ENCODE results near the gene HRK. TPM values are rescaled to one million over a fixed set of nuclear protein-coding genes. Genes with fewer than 3 reads are reported as not detected.

Gene HRK
- 0.29 TPM in 1 of 2 replicates, not detected in the other for total RNA-seq (2014; rRNA removed; shearing (Covaris generic))

DNA sequence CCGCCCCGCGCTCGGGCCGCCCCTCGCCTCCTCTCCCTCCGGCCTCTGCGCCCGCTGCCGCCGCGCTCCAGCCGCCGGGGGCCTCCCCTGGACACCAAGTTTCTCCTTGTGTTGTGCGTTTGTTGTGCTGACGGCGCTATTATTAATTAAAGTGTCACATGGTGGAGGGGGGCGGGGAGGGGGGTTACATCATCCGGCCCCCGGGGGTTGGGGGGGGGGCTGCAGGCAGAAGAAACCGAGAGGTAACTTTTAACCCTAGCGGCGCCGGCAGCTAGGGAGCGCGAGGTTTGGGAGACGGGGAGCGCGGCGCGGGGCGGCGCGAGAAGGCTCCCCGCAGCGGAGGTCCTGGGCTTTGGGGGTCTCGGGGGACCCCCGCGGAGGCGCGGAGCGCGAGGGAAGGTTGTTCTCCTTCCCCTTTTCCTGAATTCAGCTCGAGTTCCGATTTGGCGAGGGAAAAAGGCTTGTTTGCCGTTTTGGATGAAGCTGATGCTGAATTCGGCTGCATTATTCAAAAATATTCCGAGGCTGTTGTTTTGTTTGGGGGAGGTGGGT, at the start of gene HRK:
Gene HRK, minus strand, starts transcription at position 117 of the 552 bp plus-strand sequence. CDS start 134 bp downstream, outside the sequence.
- DNase-seq (ENCODE audit: low read depth): no peak

DNA sequence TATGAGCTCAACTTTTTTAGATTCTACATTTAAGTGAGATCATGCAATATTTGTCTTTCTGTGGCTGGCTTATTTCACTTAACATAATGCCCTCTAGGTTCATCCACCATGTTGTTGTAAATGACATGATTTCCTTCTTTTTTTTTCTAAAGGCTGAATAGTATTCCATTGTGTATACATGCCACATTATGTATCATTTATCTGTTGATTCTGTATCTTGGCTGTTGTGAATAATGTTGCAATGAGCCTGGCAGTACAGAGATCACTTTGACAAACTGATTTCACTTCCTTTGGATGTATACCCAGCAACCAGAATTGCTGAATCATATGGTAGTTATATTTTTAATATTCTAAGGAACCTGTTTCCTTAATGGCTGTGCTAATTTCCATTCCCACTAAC, 48.6 kb upstream of the HRK start:
- DNase-seq (ENCODE audit: low read depth): no peak

DNA sequence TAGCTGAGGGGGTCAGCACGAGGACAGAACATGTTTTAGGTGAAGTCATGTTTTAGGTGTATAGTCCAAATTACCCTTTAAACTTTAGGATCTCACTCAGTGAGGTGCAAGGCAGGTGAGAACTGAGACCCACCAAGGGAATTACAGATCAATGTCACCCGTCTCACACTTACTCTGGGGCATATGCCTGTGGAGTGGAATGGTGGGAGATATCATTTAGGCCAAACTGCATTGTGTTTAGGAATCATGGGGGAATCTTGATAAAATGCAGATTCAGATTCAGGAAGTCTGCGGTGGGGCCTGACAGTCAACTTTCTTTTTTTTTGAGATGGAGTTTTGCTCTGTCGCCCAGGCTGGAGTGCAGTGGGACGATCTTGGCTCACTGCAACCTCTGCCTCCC, 47.3 kb upstream of the HRK start:
- no peak for DNase-seq (ENCODE audit: low read depth)

DNA sequence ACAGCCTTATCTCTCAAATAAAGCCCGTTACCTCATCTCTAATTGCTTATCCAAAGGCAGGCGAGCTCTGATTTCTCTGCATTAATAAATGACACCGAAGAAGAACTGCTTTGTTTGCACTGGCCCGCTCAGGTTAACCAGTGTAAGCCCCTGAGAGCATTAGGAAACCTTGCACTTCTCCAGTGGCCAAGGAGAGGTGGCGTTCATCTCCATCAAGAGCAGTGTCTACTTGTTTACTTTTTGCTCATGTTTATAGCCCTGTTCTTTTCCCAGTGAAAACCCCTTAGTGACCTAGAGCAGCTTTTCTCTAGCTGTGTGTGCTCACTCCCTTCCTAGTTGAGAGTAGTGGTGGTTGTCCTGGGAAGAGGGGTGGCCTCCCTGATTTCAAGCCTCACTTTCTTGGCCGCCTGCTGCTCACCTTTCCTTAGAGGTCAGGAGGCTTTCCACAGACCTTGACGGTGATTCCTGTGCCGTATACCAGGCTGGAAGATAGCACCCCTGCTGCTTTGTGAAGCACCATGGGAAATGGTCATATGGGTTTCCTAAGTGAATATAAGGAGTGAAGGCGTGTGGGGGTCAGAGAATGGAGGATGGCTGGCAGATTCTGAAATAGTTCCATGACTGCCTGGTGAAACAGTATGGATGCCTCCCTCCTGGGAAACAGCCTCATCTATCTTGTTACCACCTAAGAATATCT, 46.2 kb upstream of the HRK start:
- no peak for DNase-seq (ENCODE audit: low read depth)

DNA sequence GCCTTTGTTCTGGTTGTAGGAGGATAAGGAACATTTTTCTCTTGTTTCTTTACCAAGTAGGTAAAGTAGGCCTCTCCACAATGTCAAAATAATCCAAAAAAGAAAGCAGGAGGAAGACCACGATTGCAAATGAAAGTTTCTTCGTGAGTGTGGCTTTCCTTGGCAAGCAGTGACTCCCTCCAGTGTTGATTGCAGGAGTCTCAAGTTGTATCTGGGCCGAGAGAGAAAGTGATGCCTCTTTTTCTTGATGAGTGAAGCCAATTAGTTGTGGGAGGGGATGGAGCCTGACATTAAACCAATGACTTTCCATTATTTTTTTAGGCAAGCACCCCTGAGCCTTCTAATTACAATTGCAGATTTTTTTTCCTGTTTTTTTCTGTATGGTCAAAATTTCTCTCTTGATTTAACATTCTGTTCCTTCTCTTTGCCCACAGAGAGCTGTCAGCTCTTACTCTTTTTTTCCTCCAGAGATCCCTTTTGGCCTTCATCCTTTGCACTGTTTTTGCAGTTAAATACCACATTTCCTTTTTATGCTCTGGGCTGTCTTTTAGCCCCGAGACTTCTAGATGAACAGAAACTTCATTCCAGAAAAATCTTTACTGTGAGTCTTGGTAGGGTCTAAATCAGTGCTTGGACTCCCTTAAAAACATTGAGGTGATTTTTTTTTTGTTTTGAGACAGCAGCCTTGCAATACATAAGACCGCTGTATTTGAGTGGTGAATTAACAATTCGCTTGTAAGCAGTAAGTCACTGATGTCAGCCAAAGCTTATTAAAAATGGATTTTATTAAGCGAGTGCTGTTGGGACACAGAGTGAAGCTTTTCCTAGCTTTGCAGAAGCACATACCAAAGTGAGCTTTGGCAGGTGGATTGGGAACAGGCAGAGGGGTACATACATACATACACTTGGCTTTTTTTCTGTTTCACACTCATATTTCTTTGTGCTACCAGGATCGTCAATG, 45.3 kb upstream of the HRK start:
- DNase-seq (ENCODE audit: low read depth): no peak

DNA sequence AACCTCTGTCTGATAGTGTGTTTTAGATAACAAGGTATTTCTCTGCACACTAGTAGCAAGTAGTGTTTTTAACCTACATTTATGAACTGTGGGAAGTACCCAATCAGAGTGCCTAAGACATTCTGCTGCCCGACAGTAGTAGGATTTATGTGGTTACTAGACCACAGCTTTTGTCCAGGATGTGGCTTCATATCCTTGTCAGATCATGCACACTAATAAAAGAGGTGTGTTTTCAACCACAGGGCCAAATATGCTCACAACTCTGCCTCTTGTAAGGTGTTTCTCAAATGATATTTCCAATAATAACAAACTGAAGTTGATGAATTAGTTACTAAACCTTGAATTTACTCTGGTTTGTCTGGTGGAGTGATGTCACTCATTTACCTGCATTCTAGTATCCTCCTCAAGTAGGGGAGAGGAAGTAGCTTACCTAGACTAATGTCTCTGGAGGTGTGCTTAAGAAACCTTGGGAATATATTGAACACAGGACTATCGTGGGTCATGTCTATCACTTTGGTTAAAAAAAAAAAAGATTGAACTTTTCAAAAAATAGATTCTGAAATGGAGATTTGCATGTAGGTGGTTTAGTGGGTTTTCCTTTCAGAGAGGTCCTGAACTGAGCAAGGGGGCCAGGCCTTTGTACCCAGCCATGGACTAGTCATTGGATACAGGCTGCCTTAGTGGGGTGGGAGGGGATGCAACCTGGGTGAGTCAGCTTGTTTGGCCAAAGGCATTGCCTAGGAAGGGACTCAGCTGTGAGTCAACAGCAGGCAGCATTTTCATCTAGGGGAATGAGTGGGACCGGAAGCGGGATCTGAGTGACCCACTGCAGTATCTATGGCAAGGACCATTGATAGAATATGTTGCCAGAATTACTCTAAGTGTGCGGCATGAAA, 43.6 kb upstream of the HRK start:
- DNase-seq (ENCODE audit: low read depth): peak; percentile 91

DNA sequence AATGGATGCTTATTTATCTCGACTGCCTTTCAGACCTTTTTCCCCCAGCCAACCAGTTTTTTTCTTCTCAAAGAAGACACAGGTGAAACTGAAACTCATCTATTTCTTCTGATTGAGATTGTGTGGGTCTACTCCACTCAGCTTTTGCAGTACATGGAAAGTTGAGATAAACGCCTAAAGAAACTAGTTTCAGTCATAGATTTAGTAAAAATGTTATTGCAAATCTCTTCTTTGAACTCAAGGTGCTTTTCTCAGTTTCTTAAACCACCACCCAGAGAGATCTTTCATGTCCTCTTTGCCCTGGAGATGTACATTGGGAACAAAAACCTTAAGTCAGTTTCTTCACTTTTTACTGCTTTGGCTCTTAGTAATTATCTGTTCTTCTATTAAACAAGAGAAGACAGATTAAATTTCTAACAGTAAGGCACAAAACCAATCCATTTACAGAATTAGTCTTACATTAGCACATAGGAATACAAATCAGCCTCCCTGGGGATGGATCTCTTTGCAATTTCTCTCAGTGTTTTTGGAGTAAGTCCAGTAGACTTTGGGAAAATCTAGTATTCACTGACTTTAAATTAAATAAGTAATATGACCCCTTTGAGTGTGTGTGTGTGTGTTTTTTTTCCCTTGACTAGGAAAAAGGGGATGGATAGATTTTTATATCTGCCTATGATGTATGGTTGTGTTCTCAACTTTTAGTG, 41.1 kb upstream of the HRK start:
- DNase-seq (ENCODE audit: low read depth): no peak

DNA sequence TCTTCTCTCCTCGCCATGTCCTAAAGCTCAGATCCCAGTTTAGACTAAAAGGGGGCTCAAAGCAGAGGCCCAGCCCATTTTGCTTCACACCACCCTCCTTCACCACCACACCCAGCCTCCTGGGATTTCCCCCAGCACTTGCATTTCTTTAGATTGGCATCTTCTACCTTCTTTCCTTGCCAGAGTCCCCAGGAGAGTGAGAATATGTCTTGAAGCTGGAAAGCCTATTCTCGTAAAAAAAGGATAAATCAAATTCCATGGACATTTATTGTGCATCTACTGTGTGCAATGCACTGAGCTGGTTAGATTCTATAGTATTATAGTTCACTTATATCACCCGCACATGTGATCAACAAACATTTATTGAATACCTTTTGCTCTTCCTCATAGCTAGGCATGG, 39.7 kb upstream of the HRK start:
- DNase-seq (ENCODE audit: low read depth): no peak

DNA sequence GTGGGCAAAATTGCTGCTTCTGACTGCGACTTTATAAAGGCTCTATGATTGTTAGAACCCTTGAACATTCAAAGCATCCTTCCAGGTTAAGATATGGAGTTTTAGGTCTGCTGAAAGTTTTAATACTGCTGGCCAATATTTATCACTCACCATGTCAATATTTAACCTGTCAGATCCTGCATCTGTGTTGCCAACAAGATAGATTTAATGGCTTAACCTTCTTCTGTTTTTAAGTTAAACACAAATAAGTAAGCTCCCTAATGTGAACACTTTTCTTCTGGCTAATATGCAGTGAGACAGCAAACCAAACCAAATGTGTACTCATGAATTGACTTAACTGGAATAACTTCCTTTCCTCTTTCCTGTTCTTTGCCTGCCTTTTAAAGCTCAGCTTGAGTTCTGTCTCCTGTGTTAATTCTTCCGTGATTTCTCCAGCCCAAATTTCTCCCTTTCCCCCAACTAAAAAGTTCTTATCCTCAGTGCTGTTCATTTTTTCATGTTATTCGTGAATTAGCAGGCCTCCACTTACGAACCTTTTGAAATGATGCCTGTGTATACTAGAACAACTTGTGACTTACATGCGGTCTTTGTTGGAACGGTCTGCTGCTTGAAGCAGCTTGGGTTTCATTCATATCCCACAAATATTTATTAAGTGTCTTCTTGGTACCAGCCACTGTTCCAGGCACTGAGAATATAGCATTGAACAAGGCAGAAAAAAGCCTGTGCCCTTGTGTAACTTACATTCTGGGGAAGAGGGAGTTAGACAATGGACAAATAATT, 38.7 kb upstream of the HRK start:
- DNase-seq (ENCODE audit: low read depth): no peak

DNA sequence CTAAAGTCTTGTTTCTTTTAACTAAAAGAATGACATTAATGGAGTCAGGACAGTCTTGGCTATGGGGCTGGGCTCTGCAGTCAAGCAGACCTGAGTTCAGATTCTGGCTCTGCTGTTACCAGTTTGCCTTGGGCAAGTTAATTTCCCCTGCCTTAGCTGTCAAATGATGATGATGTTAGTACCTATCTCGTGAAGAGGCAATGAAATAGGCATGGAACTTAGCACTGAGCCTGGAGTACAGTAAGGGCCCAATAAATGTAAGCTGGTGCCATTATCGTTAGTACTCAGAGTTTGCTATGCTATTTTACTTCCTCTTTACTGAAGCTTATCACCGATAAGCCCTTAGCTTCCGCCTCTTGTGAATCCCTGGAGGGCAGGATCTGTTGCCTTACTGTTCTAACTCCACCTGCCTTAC, 38.0 kb upstream of the HRK start:
- no peak for DNase-seq (ENCODE audit: low read depth)

DNA sequence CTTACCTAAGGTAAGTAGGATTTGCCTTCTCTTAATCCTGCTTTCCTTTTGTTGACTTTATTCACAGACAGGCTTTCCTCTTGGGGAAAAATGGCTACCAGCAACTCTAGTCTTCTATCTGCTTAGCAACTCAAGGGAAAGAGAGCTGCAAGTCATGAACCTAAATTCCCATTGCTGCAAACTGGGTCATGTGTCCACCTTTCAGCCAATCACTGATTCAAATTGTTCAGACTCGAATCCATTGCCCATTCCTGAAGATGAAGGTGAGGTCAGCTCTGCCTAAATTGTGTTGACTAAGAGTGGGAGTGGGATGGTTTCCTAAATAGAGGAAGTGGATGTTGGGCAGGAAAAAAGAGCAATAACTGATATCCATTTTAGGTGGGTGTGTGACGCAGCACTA, 37.2 kb upstream of the HRK start:
- DNase-seq (ENCODE audit: low read depth): no peak

DNA sequence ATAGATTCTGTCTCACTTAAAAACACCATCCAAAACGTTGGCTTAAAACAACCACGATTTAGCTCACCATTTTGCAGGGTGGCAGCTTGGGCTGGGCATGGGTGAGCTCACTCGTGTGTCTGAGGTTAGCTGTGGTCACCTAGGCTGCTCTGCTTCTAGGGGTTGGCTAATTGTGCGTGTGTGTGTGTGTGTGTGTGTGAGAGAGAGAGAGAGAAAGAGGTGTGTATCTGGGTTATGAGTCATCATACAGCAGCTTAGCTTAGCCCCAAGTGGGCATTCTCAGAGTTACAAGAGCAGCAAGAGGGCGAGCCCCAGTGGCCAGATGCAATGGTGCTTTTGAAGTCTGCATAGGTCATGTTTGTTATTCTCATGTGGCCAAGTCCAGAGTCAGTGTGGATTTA, 35.5 kb upstream of the HRK start:
- peak; percentile 81 for DNase-seq (ENCODE audit: low read depth)

DNA sequence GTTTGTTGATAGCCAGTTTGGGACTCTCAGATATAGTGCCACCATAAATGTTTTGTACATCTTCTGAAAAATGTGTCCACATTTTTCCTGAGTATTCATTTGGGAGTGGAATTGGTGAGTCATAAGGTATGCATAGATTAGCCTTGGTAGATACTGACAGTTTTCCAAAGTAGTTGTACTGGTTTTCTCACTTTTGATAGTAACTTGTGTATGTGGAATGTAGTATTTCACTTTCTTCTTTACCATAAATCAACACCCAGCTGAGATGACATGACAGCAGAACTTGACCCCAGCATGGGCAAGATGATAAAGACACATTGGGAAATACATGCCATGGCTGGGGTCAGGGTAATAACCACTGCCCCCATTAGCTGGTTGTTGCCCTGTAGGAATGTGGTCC, 34.9 kb upstream of the HRK start:
- DNase-seq (ENCODE audit: low read depth): no peak

DNA sequence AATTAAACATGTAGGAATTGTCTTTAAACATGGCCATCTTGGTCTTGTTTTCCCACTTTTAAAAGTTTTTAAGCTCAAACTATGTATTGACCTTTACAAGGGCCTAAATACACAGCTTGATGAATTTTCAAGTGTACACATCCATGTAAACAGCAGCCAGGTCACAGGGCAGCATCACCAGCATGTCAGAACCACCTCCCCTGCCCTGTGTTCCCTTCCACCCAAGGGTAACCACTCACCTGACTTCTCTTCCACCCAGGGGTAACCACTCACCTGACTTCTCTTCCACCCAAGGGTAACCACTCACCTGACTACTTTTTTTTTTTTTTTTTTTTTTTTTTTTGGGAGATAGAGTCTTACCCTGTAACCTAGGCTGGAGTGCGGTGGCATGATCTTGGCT, 34.1 kb upstream of the HRK start:
- DNase-seq (ENCODE audit: low read depth): no peak

DNA sequence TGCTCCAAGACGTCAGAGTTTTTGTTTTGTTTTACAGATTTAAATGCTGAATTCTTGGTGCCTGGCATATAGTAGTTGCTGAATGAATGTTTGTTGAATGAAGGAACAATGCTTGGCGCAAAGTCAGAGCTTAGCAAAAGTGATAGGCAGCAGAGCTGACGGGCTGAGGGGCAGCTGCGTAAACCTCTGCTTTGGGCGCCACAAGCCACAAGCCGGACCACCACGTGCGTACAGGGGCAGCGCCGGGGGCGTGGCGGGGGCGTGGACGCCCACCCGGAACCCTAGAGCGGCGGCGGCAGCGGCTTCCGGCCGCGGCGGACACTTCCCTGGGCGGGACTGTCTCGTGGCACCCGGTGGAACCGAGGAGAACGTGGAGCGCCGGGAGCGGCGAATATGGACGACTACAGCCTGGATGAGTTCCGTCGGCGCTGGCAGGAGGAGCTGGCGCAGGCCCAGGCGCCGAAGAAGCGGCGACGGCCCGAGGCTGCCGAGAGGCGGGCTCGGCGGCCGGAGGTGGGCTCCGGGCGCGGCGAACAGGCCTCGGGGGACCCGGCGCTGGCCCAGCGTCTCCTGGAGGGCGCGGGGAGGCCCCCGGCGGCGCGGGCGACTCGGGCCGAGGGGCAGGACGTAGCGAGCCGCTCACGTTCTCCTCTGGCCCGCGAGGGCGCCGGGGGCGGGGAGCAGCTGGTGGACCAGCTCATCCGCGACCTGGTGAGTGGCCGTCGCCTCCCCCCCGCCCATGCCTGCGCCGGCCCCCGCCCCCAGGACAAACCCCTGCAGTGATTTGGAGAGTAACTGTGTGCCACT, 29.6 kb upstream of the HRK start, which contains the start of gene FBXW8:
Gene FBXW8, plus strand, starts transcription at position 306 of the 807 bp plus-strand sequence. Its CDS starts 88 bp downstream, at position 394.
- DNase-seq (ENCODE audit: low read depth): peak; percentile 90

DNA sequence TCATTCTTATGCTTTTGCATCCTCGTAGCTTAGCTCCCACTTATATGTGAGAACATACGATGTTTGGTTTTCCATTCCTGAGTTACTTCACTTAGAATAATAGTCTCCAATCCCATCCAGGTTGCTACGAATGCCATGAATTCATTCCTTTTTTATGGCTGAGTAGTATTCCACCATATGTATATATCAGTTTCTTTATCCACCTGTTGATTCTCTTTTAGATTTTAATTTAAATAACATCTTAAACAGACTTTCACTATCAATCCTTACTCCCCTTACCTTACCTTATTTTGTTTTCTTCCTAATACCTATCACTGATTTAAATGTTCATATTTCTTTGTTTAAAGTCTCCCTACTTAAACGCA, 29.0 kb upstream of the HRK start:
- no peak for DNase-seq (ENCODE audit: low read depth)

DNA sequence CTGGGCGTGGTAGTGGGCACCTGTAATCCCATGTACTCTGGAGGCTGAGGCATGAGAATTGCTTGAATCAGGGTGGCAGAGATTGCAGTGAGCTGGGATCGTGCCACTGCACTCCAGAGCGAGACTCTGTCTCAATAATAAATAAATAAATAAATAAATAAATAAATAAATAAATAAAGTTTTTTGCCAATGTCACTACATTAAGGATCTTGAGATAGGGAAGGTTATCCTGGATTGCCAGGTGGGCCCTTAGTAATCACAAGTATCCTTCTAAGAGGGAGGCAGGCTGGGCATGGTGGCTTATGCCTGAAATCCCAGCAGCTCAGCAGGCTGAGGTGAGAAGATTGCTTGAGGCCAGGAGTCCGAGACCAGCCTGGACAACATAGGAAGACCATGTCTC, 25.0 kb upstream of the HRK start:
- DNase-seq (ENCODE audit: low read depth): no peak

DNA sequence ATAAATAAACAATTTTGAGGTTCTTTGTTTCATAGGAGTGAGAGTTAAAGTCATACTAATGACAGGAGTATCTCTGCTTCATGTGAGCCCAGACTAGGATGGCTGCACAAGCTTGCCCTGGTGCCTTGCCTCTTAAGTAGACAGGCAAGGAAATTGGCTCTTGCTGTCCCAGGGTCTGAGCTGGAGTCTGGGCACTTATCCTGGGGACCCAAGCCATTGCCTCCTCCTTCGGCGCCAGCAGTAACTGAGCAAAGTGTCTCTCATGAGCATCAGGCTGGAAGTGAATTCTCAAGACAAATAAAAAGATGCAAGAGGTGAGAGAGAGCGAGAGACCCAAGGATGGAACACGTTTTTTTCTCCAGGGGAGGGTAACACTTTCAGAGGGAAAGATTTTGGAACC, 22.6 kb upstream of the HRK start:
- no peak for DNase-seq (ENCODE audit: low read depth)

DNA sequence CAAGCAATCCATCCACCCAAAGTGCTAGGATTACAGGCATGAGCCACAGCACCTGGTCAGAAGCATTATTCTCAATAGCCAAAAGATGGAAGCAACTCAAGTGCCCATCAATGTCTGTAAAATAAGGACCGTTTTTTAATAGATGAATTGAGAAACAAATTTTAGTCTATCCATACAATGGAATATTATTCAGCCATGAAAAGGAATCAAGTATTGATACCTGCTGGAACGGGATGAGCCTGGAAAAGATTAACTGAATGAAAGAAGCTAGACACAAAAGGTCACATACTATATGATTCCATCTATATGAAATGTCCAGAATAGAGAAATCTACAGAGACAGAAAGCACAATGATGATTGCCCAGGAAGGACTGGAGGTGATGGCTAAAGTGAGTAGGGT, 20.4 kb upstream of the HRK start:
- DNase-seq (ENCODE audit: low read depth): no peak
